Epithelial cell of proximal tubule (primary cell): ENCODE results near the gene NEDD8. TPM values are rescaled to one million over a fixed set of nuclear protein-coding genes. Genes with fewer than 3 reads are reported as not detected.

ENCODE experiments used
- DNase-seq: peaks from one replicate; pipeline ENCODE4 v3.0.0-alpha.2; 2011; ENCODE audit warnings: low read depth
- H3K4me3 ChIP-seq: 2 replicates; pipeline ENCODE4 v1.5.1; 2011; ENCODE audit warnings: low read depth, mild to moderate bottlenecking, low read length
- CTCF ChIP-seq: conservative IDR thresholded peaks from 2 replicates; pipeline ENCODE4 v1.5.1; 2012; ENCODE audit warnings: low read depth, mild to moderate bottlenecking, low read length
- total RNA-seq: library from RNA; depleted of rRNA; stranded (reverse); fragments of >200 nt; gene quantifications from 2 replicates; pipeline ENCODE4 v1.2.3, GENCODE V29; 2015

NEDD8 gene
- total RNA-seq: 219 and 220 TPM in 2 replicates

DNA sequence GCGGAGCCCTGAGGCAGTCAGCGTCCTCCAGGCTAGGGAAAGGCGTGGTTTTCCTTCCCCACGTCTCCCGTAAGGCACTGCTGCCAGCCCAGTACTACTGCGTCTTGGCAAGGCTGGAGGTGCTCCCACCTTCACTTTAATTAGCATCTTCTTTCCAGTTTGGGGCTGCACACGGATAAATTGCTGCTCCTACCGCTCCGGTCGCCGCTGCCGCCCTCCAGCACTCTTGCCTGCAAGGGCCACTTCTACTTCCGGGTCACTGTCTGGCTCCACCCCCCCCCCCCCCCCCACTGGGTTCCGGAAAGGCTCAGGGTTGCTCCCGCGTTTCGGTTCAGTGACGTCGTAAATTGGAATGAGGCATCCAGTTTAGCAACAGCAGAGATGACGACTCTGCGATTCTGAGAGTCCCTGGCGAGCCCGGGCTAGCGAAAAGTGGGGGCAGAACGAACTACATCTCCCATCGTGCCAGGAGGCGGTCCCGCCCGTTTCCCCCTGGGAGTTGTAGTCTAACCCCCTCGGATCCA lies at the start of gene NEDD8:
Gene NEDD8, minus strand, starts transcription at position 247 of the 524 bp plus-strand sequence. Its CDS starts 100 bp downstream, at position 147.
- no peak for TF ChIP-seq CTCF
- DNase-seq: peak; percentile 56
- H3K4me3 ChIP-seq: peak within 1 kb of the TSS; percentile 70

DNA sequence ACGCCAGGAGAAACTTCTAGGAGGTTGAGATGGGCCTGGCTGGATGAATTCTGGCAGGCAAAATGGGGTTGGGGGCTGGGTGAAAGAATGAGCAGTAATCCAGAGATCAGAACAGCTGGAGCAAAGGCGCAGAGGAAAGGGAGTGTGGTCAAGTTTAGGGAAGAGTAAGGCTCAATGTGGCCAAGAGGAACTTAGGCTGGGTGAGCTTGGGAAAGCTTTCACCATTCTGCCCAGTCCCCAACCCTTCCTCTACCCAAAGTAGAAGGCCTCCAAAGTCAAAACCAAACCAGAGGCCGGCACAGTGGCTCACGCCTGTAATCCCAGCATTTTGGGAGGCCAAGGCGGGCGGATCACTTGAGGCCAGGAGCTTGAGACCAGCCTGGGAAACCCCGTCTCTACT lies 49.5 kb upstream of the NEDD8 start:
- H3K4me3 ChIP-seq: no peak overlapping the region
- TF ChIP-seq CTCF: no peak
- DNase-seq: no peak

DNA sequence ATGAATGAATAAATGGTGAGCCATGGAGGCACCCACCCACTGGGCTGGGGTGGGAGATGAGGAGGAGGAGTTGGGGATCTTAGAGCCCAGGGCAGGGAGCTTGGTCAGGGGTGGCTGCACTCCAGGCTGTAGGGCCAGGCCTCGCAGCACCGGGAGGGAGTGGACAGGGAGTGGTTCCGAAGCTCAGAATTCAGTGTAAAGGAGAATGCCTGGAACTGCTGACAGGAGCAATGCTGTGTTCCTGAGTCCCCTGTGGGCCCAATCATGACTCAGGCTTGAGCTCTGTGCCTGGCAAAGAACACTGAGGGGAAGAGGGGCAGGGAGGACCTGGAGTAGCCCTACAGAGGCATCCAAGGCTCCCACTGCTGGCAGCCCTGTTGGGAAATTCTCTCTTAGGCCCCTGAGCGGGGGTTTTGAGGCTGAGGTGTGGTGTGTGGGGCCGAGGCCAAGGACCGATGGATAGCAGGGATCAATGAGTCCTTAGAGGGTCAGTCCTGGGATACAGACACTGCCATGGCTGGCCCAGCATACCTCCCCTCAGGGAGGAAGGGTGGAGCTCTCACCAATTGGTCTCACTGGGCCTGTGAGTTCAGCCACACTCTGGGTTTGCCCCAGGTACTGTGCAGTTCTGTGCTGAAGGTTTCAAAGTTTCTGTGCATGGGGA lies 48.8 kb upstream of the NEDD8 start:
- no peak overlapping the region for H3K4me3 ChIP-seq
- TF ChIP-seq CTCF: no peak
- no peak for DNase-seq

- TF ChIP-seq CTCF: peak; percentile 55
- DNase-seq: no peak
- no peak overlapping the region for H3K4me3 ChIP-seq
Measured at GRCh38 chr14:24279301-24280186, 47.4 kb upstream of the NEDD8 start.

DNA sequence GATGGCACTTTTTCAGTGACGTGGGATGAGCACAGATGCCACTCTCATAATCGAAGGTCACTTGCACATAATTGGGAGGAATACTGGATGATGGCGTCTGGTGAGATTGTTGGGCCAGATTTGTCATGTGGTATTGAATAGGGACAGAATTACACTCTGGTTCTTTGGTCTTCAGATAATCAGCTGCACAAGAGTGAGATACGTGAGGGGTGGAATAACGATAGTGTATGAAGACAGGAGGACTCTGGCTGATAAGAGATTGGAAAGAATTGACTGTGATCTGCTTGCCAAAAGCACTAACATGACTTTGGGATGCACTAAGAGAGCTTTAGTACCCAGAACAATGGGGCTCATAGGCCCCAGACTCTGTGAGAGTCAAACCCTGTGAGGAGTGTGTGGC lies 46.3 kb upstream of the NEDD8 start:
- H3K4me3 ChIP-seq: no peak overlapping the region
- DNase-seq: no peak
- TF ChIP-seq CTCF: no peak

GRCh38 chr14:24277606-24278321 lies 45.6 kb upstream of the NEDD8 start:
- DNase-seq: no peak
- no peak for TF ChIP-seq CTCF
- H3K4me3 ChIP-seq: no peak overlapping the region
